ENCODE data around the gene MRPL24. TPM values are rescaled to one million over a fixed set of nuclear protein-coding genes. Genes with fewer than 3 reads are reported as not detected.

The MRPL24 gene
- total and polyA plus RNA-seq, 2 of the 13 experiments (the other 11 are each of a cell fraction or from before 2014, with no cell fraction given), result 38.1 to 42.9 TPM

- TF ChIP-seq, protein P1, sequence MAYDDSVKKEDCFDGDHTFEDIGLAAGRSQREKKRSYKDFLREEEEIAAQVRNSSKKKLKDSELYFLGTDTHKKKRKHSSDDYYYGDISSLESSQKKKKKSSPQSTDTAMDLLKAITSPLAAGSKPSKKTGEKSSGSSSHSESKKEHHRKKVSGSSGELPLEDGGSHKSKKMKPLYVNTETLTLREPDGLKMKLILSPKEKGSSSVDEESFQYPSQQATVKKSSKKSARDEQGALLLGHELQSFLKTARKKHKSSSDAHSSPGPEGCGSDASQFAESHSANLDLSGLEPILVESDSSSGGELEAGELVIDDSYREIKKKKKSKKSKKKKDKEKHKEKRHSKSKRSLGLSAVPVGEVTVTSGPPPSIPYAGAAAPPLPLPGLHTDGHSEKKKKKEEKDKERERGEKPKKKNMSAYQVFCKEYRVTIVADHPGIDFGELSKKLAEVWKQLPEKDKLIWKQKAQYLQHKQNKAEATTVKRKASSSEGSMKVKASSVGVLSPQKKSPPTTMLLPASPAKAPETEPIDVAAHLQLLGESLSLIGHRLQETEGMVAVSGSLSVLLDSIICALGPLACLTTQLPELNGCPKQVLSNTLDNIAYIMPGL (CRISPR knock-in tag; IDR thresholded peaks at IDR 0.05; ENCODE audit: borderline replicate concordance in 1 of 2, low read depth in 1 of 2), result peak in 1 of 2 experiments; percentile 52; a peak in 1 of 4 replicates
- TF ChIP-seq ZNF280D (CRISPR knock-in tag; IDR thresholded peaks at IDR 0.05) (0 out of 2 replicates have a peak, but pooled peaks have one; percentile 39), CREBL2 (CRISPR knock-in tag; IDR thresholded peaks at IDR 0.05; ENCODE audit: borderline replicate concordance) (no peak), KDM2A (CRISPR knock-in tag; IDR thresholded peaks at IDR 0.05; ENCODE audit: borderline replicate concordance, low read depth) (peak; percentile 39; the same call in 1 of the 2 replicates), SMYD3 (CRISPR knock-in tag; IDR thresholded peaks at IDR 0.05) (no peak), MNT (IDR thresholded peaks at IDR 0.05) (no peak; the same call in 1 of the 2 replicates), PCBP1 (IDR thresholded peaks at IDR 0.05; ENCODE audit: borderline replicate concordance, low read depth, low read length) (no peak; the same call in 1 of the 2 replicates), ZNF512B (CRISPR knock-in tag; IDR thresholded peaks at IDR 0.05; ENCODE audit: borderline replicate concordance) (no peak), CEBPB (IDR thresholded peaks at IDR 0.05; ENCODE audit: borderline replicate concordance, low read depth, low read length) (no peak)
- TF ChIP-seq, protein P2, sequence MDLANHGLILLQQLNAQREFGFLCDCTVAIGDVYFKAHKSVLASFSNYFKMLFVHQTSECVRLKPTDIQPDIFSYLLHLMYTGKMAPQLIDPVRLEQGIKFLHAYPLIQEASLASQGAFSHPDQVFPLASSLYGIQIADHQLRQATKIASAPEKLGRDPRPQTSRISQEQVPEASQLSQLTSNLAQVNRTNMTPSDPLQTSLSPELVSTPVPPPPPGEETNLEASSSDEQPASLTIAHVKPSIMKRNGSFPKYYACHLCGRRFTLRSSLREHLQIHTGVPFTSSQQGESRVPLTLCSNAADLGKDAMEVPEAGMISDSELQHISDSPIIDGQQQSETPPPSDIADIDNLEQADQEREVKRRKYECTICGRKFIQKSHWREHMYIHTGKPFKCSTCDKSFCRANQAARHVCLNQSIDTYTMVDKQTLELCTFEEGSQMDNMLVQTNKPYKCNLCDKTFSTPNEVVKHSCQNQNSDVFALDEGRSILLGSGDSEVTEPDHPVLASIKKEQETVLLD (CRISPR knock-in tag; IDR thresholded peaks at IDR 0.05; ENCODE audit: low read depth), result no peak
- TF ChIP-seq, protein P3, sequence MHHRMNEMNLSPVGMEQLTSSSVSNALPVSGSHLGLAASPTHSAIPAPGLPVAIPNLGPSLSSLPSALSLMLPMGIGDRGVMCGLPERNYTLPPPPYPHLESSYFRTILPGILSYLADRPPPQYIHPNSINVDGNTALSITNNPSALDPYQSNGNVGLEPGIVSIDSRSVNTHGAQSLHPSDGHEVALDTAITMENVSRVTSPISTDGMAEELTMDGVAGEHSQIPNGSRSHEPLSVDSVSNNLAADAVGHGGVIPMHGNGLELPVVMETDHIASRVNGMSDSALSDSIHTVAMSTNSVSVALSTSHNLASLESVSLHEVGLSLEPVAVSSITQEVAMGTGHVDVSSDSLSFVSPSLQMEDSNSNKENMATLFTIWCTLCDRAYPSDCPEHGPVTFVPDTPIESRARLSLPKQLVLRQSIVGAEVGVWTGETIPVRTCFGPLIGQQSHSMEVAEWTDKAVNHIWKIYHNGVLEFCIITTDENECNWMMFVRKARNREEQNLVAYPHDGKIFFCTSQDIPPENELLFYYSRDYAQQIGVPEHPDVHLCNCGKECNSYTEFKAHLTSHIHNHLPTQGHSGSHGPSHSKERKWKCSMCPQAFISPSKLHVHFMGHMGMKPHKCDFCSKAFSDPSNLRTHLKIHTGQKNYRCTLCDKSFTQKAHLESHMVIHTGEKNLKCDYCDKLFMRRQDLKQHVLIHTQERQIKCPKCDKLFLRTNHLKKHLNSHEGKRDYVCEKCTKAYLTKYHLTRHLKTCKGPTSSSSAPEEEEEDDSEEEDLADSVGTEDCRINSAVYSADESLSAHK (CRISPR knock-in tag; IDR thresholded peaks at IDR 0.05; ENCODE audit: borderline replicate concordance), result no peak
These were observed 12.1 kb downstream of the MRPL24 start, which contains the start of gene ISG20L2 (continued) for GRCh38 chr1:156728599-156729462.

Data from HepG2 (cell line).